Stimulated activated CD8-positive, alpha-beta memory T cell treated with anti-CD3 and anti-CD28 coated beads, Interleukin-7, amount 100 ng/mL, for 1 hour (primary cell): ENCODE measurements around the gene SPART.
A peak's percentile ranks its signal among the peaks of the same experiment; 100 is the strongest.
"Not testable (repeated sequence)": the region's sequence is repeated elsewhere in the genome, so short reads cannot be mapped to it uniquely, and the experiment has no call there.

Experiments
- DNase-seq, 2 donors: peaks; one replicate each; pipeline ENCODE4 v3.0.0-alpha.2; 2020; ENCODE audit warnings: low read depth in 2 of 2

The SPART gene

DNA sequence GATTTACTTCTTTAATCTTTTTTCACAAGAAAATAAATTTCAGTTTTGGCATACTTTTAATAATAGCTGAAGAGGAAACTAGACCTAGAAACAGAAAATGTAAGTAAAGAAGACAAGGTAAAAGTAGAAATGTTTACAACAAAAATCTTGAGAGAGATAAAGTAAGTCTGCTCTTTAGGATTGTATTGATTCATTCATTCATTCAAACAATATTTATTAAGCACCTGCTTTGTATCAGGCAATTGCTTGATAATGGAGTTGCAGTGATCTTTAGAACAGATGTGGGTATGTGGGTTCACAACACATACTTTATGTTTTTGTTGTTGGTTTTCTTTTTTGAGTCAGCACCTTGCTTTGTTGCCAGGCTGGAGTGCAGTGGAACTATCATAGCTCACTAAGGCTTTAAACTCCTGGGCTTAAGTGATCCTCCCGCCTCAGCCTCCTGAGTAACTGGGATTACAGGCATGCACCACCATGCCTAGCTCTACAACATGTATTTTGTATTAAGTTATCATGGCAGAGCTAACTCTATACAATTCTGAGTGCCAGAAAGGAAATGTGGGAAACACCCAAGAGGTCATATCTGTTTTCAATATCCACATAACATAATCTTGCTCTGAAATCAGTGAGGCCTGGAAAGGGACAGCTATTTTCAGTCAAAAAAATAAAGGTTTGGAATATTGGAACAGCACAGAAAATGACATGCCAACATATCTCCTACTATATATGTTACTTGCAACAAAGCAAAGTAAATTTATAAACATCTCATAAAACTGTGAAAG, 8.8 kb upstream of the SPART start:
- DNase-seq: no peak

DNA sequence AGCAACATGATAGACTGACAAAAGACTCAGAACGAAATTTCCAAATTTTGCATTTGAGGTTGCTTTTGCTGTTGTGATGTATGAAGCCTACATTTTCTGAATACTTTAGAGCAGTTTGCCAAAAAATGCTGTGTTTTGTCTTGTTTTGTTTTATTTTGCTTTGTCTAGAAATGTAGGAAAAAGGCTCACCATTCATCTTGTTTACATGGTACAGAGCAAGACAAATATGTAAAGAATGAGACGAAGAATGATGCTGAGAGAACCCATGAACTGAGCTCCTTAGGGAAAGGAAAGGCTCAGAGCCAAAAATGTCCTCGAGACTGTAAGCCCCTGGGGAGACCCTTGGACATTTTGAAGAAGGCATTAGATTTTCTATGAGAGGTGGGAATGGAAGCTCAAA, 6.8 kb upstream of the SPART start:
- no peak for DNase-seq

DNA sequence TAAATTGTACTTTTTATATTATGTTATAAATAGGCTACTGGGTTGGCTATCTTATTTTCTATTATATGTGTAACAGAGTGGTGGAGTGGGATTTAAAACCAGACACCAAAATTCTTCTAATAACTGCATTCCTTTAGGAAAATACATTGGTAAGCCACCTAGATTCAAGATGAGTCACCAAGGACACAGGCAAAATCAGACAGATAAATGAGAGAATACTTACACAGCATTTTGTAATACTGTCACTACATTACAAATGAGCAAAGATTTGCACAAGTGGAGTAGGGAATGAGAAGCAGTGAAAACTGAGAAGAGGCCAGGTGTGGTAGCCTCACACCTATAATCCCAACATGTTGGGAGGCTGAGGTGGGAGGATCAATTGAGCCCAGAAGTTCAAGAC, 6.2 kb upstream of the SPART start:
- no peak for DNase-seq

- DNase-seq: no peak
Observed at GRCh38 chr13:36347531-36348210, 1.5 kb upstream of the SPART start.

GRCh38 chr13:36345438-36346221, 564 bp downstream of the SPART start:
- peak in 1 of 2 donors; percentile 10 for DNase-seq

- no peak for DNase-seq
Observed at GRCh38 chr13:36344886-36345437, 1.2 kb downstream of the SPART start.

DNA sequence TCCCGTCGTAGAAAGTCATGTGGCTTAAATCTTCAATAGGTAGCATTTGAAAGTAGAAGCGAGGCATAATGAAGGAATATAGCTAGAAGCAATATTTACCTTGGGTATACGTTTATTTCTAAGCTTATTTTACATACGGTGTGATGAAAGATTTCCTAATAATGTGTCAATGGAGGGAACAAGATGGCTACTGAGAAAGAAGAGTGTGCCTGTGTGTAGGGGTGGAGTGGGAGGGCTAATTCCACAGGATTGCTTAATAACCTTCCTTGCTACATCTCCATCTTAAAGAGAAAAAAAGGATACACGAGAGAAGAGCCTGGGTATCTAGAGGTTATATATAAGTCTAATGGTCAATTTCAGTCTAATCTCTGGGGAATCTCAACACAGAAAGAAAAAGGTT, 2.0 kb downstream of the SPART start:
- no peak for DNase-seq

DNA sequence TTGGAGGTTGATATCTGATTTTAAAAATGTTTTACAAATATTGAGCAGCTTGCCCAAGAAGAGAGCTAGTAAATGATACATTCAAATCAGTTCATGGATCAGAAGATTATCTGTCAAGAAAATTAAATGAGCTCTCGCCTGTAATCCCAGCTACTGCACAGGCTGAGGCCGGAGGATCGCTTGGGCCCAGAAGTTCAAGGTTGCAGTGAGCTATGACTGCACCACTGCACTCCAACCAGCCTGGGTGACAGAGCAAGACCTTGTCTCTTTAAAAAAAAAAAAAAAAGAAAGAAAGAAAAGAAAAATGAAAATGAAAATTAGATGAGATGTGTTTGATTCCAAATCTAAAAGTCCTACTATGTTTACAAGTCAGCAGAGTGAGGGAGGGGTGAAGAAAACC, 2.4 kb downstream of the SPART start:
- no peak for DNase-seq

- DNase-seq: no peak
Observed at GRCh38 chr13:36342715-36343114, 3.5 kb downstream of the SPART start.

- no peak for DNase-seq
Observed at GRCh38 chr13:36341718-36342117, 4.5 kb downstream of the SPART start.

- no peak for DNase-seq
Observed at GRCh38 chr13:36339600-36340155, 6.5 kb downstream of the SPART start.

GRCh38 chr13:36337938-36338641, 8.1 kb downstream of the SPART start:
- no peak for DNase-seq

- no peak for DNase-seq
Observed at GRCh38 chr13:36332986-36333385, 13.2 kb downstream of the SPART start.

GRCh38 chr13:36332255-36332654, 13.9 kb downstream of the SPART start:
- DNase-seq: not testable (repeated sequence)

GRCh38 chr13:36331280-36331679, 14.9 kb downstream of the SPART start:
- no peak for DNase-seq

DNA sequence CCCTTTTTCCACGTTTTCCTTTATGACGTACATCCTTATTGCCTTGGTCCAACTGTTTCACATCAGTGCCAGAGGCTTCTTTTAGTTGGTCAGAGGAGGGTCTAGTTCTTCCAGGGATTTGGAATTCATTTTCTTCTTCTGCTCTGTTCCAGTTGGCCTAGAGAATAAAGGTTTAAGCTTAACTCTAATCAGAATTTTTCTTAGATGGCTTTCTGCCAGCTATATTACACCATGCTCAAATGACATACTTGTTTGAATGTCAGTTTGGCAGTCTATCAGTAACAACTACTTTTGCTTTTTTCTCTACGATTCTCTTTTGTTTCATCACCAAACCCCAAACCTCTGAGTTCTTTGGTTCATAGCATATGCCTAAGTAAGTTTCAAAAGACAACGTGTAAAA, 16.8 kb downstream of the SPART start:
- DNase-seq: no peak

- no peak for DNase-seq
Observed at GRCh38 chr13:36328821-36329220, 17.4 kb downstream of the SPART start.

DNA sequence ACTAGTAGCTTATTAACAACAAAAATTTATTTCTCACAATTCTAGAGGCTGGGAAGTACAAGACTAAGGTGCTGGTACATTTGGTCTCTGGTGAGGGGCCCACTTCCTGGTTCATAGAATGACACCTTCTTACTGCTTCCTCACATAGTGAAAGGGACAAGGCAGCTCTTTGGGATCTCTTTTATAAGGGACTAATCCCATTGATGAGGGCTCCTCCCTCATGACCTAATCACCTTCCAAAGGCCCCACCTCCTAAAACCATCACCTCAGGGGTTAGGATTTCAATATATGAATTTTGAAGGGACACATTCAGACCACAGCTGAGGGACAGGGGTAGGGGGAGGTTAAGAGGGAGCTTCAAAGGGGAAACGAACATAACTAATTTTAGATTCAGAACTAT, 20.3 kb downstream of the SPART start:
- DNase-seq: no peak

GRCh38 chr13:36324881-36325280, 21.3 kb downstream of the SPART start:
- not testable (repeated sequence) for DNase-seq

GRCh38 chr13:36323951-36324566, 22.1 kb downstream of the SPART start:
- DNase-seq: no peak

GRCh38 chr13:36323408-36323807, 22.8 kb downstream of the SPART start:
- no peak for DNase-seq
